RPMI8226 (cell line): ENCODE data around the gene MSANTD1.

Source experiments
- DNase-seq: peaks from one replicate; pipeline ENCODE4 v3.0.0-alpha.2; 2015

MSANTD1 gene

GRCh38 chr4:3304831-3305609 is 56.1 kb downstream of the MSANTD1 start:
- no peak for DNase-seq

DNA sequence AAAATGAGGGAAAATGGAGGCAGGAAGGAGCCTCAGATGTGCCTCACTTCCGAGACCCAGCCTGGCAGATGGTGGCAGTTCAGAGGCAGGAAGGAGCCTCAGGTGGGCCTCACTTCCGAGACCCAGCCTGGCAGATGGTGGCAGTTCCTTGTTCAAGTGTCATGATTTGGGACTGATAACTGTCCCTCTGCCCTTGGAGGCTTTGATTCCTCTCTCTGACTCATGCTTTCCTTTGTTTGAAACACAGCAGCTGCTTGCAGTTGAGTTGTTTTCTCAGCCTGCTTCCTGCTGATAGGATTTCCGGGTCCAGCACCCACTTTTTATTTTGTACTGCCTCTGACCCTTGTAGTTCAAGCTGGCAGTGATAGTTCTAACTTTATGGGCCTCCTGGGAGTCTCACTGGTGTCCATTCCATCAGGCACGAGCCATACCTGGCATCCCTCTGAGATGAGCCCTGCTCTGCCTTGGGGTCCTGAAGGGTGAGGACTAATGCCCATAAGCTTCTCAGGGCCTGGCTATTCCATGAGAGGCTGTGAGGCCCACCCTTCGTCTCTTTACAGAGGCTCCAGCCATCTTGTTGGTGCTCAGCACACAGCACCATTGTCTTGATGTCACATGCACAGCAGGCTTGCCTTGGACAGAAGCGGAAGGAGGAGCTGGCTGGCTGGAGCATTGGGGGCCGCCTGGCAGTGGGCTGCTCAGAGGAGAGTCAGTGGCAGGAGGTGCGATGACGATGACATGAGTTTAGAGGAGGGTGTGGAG is 56.8 kb downstream of the MSANTD1 start:
- DNase-seq = no peak
